ENCODE results near the gene TEX38. TPM values are rescaled to one million over a fixed set of nuclear protein-coding genes. Genes with fewer than 3 reads are reported as not detected.

The TEX38 gene
- not detected for total RNA-seq

DNA sequence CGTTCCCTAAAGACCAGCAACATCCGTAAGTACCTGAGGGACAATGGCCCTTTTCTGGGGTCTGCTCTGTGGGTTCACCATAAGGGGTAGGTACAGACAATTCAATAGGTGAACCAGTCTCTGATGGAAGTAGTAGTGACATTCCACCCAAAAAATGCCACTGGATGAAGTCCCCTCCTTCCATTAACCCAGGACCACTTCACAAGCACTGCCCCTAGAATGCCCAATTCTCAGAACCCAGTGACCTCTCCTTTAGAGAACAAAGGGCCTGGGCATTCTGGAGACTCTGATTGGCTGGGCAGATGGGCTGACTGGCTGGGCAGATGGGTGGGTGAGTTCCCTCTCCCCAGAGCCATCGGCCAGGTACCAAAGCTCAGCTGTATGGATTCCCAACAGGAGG lies at the start of gene TEX38:
Gene TEX38 (plus strand): TSS at position 301 of the 400 bp plus-strand sequence. CDS start 81 bp downstream, at position 382.
- DNase-seq (no peak), ATAC-seq (no peak)
- Mint-ChIP-seq H3K4me3 (no peak within 1 kb of the TSS), H3K36me3 (ENCODE audit: insufficient read depth) (peaks cover 6% of the 10 kb centered on the region), H3K27me3 (ENCODE audit: low read depth) (no peaks in the 10 kb centered on the region), H3K9me3 (no peaks in the 10 kb centered on the region), H3K4me1 (ENCODE audit: low read depth) (peaks cover 33% of the 10 kb centered on the region)

GRCh38 chr1:46621930-46622329 lies 49.7 kb upstream of the TEX38 start:
- no peak for DNase-seq
- Mint-ChIP-seq H3K36me3 (ENCODE audit: insufficient read depth) (peaks cover 3% of the 10 kb centered on the region), H3K9me3 (no peaks in the 10 kb centered on the region), H3K4me3 (no peak overlapping the region), H3K4me1 (ENCODE audit: low read depth) (peaks cover 11% of the 10 kb centered on the region), H3K27me3 (ENCODE audit: low read depth) (no peaks in the 10 kb centered on the region)
- no peak for ATAC-seq

- no peak overlapping the region for H3K4me3 Mint-ChIP-seq
- DNase-seq, result no peak
- peaks cover 7% of the 10 kb centered on the region for H3K4me1 Mint-ChIP-seq (ENCODE audit: low read depth)
- ATAC-seq, result no peak
- H3K27me3 Mint-ChIP-seq (ENCODE audit: low read depth), result no peaks in the 10 kb centered on the region
- no peaks in the 10 kb centered on the region for H3K9me3 Mint-ChIP-seq
- H3K36me3 Mint-ChIP-seq (ENCODE audit: insufficient read depth), result peaks cover 4% of the 10 kb centered on the region
Observed at GRCh38 chr1:46622344-46622743, 49.3 kb upstream of the TEX38 start.

DNA sequence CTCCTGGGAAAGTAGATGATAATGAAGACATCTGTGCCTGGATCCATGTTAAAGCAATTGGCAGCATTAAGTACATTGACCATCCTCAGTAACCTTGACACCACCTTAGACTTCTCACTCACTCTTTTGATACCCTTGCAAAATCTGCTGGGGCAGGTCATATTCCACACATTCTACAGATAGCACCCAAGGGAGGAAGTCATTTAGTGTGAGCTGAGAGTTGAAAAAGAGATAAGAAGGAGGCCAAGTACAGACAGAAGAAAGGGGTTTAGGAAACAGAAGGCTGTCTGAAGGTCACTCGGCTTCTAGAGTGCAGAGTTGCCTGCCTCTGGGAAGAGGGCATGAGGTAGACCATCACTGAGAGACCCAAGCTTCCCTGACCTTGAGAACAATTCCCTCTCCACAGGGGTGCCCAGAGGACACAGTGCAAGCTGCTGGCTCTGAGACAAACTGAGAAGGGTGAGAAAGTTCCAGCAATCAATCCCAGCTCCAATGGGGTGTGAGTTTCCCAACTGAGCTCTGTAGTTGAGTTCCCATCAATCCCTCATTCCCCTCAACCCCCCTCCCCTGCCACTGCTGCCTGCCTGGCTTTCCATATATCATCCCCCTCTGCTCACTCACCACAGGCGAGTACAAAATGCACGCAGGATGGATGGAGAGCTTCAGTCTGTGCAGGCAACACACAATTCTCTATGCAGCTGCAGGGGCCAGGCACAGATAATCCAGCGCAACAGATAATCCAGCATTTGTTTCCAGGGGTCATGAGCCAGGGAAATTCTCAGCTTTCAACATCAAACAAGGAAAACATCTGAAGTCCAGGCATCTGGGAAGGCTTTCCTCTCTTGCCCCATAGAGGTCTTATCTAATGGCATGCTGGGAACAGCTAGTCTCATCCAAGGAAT lies 47.7 kb upstream of the TEX38 start:
- Mint-ChIP-seq H3K4me3 (no peak overlapping the region), H3K9me3 (no peaks in the 10 kb centered on the region), H3K36me3 (ENCODE audit: insufficient read depth) (peaks cover 4% of the 10 kb centered on the region), H3K4me1 (ENCODE audit: low read depth) (peaks cover 1% of the 10 kb centered on the region), H3K27me3 (ENCODE audit: low read depth) (no peaks in the 10 kb centered on the region)
- ATAC-seq, result no peak
- DNase-seq, result no peak

DNA sequence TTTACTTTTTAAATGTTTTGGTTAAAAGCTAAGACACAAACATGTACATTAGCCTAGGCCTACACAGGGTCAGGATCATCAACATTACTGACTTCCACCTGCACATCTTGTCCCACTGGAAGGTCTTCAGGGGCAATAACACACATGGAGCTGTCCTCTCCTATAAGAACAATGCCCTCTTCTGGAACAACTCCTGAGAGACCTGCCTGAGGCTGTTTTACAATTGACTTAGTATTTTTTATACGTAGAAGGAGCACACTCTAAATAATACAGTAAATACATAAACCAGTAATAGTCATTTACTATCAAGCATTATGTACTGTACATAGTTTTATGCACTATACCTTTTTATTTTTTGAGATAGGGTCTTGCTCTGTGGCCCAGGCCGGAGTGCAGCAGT lies 40.9 kb upstream of the TEX38 start:
- Mint-ChIP-seq H3K4me3 (no peak overlapping the region), H3K36me3 (ENCODE audit: insufficient read depth) (peaks cover 22% of the 10 kb centered on the region), H3K27me3 (ENCODE audit: low read depth) (no peaks in the 10 kb centered on the region), H3K4me1 (ENCODE audit: low read depth) (no peaks in the 10 kb centered on the region), H3K9me3 (no peaks in the 10 kb centered on the region)
- DNase-seq (no peak), ATAC-seq (no peak)

DNA sequence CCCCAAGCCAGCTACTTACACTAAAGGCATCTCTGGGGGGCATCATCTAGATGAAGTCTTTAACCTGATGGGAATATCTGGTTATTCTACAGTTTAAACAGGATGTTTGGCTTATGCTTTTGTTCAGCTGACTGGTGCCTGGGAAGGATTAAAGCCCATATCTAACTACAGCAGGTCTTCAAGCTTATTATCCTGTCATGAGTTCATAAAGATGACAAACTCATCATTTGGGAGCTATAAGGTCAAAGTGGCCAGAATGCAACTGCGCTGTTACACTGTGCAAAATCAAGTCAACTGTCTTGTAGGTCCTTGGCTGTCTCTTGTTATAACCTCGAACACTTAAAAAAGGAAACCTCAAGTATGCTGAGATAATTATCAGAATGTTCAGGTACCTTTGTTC lies 36.4 kb upstream of the TEX38 start:
- ATAC-seq, result no peak
- Mint-ChIP-seq H3K36me3 (ENCODE audit: insufficient read depth) (peaks cover 33% of the 10 kb centered on the region), H3K4me3 (no peak overlapping the region)

GRCh38 chr1:46637444-46638083 lies 34.1 kb upstream of the TEX38 start:
- ATAC-seq, result no peak
- Mint-ChIP-seq H3K27me3 (ENCODE audit: low read depth) (no peaks in the 10 kb centered on the region), H3K9me3 (no peaks in the 10 kb centered on the region), H3K36me3 (ENCODE audit: insufficient read depth) (peaks cover 43% of the 10 kb centered on the region), H3K4me1 (ENCODE audit: low read depth) (no peaks in the 10 kb centered on the region), H3K4me3 (no peak overlapping the region)
- no peak for DNase-seq

More for the DNA sequence above, 36.4 kb upstream of the TEX38 start:
- Mint-ChIP-seq H3K27me3 (ENCODE audit: low read depth) (no peaks in the 10 kb centered on the region), H3K4me1 (ENCODE audit: low read depth) (no peaks in the 10 kb centered on the region), H3K9me3 (no peaks in the 10 kb centered on the region)
- no peak for DNase-seq

- Mint-ChIP-seq H3K9me3 (no peaks in the 10 kb centered on the region), H3K4me1 (ENCODE audit: low read depth) (no peaks in the 10 kb centered on the region), H3K27me3 (ENCODE audit: low read depth) (no peaks in the 10 kb centered on the region), H3K36me3 (ENCODE audit: insufficient read depth) (peaks cover 42% of the 10 kb centered on the region), H3K4me3 (no peak overlapping the region)
- DNase-seq (no peak), ATAC-seq (no peak)
Observed at GRCh38 chr1:46638921-46639320, 32.7 kb upstream of the TEX38 start.

GRCh38 chr1:46639547-46639946 lies 32.1 kb upstream of the TEX38 start:
- Mint-ChIP-seq H3K36me3 (ENCODE audit: insufficient read depth) (peaks cover 39% of the 10 kb centered on the region), H3K4me3 (no peak overlapping the region), H3K4me1 (ENCODE audit: low read depth) (no peaks in the 10 kb centered on the region), H3K27me3 (ENCODE audit: low read depth) (no peaks in the 10 kb centered on the region), H3K9me3 (no peaks in the 10 kb centered on the region)
- DNase-seq (no peak), ATAC-seq (no peak)

- H3K27me3 Mint-ChIP-seq (ENCODE audit: low read depth), result no peaks in the 10 kb centered on the region
- no peak for DNase-seq
- H3K4me3 Mint-ChIP-seq, result no peak overlapping the region
- no peak for ATAC-seq
- no peaks in the 10 kb centered on the region for H3K9me3 Mint-ChIP-seq
- H3K36me3 Mint-ChIP-seq (ENCODE audit: insufficient read depth), result peaks cover 31% of the 10 kb centered on the region
- peaks cover under 1% of the 10 kb centered on the region for H3K4me1 Mint-ChIP-seq (ENCODE audit: low read depth)
Observed at GRCh38 chr1:46642115-46642680, 29.5 kb upstream of the TEX38 start.

- Mint-ChIP-seq H3K4me3 (no peak overlapping the region), H3K4me1 (ENCODE audit: low read depth) (peaks cover 2% of the 10 kb centered on the region), H3K36me3 (ENCODE audit: insufficient read depth) (peaks cover 35% of the 10 kb centered on the region), H3K9me3 (no peaks in the 10 kb centered on the region), H3K27me3 (ENCODE audit: low read depth) (no peaks in the 10 kb centered on the region)
- no peak for DNase-seq
- no peak for ATAC-seq
Observed at GRCh38 chr1:46643368-46643775, 28.3 kb upstream of the TEX38 start.

GRCh38 chr1:46645815-46646214 lies 25.8 kb upstream of the TEX38 start:
- peaks cover 5% of the 10 kb centered on the region for H3K9me3 Mint-ChIP-seq
- ATAC-seq (no peak), DNase-seq (no peak)
- no peaks in the 10 kb centered on the region for H3K27me3 Mint-ChIP-seq (ENCODE audit: low read depth)
- H3K36me3 Mint-ChIP-seq (ENCODE audit: insufficient read depth), result peaks cover 42% of the 10 kb centered on the region
- H3K4me1 Mint-ChIP-seq (ENCODE audit: low read depth), result peaks cover 2% of the 10 kb centered on the region
- no peak overlapping the region for H3K4me3 Mint-ChIP-seq

DNA sequence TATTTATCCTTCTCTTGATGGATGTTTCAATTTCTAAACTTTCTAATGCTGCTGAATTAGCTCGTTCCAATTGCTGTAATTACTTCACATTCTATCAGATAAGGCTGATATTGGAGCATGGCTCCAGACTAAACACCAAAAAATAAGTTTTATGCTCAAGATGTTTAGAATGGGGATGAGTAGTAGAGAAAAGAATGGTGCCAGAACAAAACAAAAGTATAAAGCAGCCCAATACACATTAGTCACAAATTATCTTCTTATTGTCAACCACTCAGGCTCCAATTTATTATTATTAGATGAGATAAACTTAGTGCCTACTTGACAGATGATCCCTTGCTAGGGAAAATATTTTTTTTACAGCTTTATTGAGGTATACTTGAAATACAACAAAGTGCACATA lies 25.3 kb upstream of the TEX38 start:
- H3K36me3 Mint-ChIP-seq (ENCODE audit: insufficient read depth), result peaks cover 40% of the 10 kb centered on the region
- peaks cover 5% of the 10 kb centered on the region for H3K9me3 Mint-ChIP-seq
- H3K27me3 Mint-ChIP-seq (ENCODE audit: low read depth), result no peaks in the 10 kb centered on the region
- H3K4me1 Mint-ChIP-seq (ENCODE audit: low read depth), result peaks cover 2% of the 10 kb centered on the region
- ATAC-seq (no peak), DNase-seq (no peak)
- H3K4me3 Mint-ChIP-seq, result no peak overlapping the region

DNA sequence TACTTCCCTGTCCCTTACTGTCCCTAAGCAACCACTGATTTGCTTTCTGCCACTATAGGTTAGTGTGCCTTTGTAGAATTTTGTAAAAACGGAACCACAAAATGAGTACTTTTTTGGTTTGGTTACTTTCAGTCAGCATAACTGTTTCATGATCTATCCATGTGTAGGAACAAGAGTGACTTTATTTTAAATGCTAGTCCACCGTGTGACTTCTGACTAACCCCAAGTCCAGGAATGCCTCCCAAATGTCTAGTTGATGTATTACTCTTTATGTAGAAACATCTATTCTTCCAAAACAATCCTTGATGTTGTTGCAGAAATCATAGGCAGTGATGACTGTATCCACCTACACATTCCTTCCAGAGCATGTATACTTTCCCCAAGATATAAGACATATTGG lies 24.8 kb upstream of the TEX38 start:
- H3K9me3 Mint-ChIP-seq, result peaks cover 5% of the 10 kb centered on the region
- peaks cover 2% of the 10 kb centered on the region for H3K4me1 Mint-ChIP-seq (ENCODE audit: low read depth)
- ATAC-seq (no peak), DNase-seq (no peak)
- peaks cover 36% of the 10 kb centered on the region for H3K36me3 Mint-ChIP-seq (ENCODE audit: insufficient read depth)
- no peak overlapping the region for H3K4me3 Mint-ChIP-seq
- H3K27me3 Mint-ChIP-seq (ENCODE audit: low read depth), result no peaks in the 10 kb centered on the region

- no peak overlapping the region for H3K4me3 Mint-ChIP-seq
- no peaks in the 10 kb centered on the region for H3K27me3 Mint-ChIP-seq (ENCODE audit: low read depth)
- peaks cover 39% of the 10 kb centered on the region for H3K36me3 Mint-ChIP-seq (ENCODE audit: insufficient read depth)
- ATAC-seq (no peak), DNase-seq (no peak)
- peaks cover 2% of the 10 kb centered on the region for H3K4me1 Mint-ChIP-seq (ENCODE audit: low read depth)
- H3K9me3 Mint-ChIP-seq, result peaks cover 5% of the 10 kb centered on the region
Observed at GRCh38 chr1:46647611-46648010, 24.0 kb upstream of the TEX38 start.

Measured in activated T-cell treated with anti-CD3 and anti-CD28 coated beads, Interleukin-2, amount 50 U/mL, for 4 hours (primary cell).